CD1c-positive myeloid dendritic cell (primary cell): ENCODE results near the gene ARHGEF10L.
"Not testable (repeated sequence)": the region's sequence is repeated elsewhere in the genome, so short reads cannot be mapped to it uniquely, and the experiment has no call there.

Source experiments
- DNase-seq: peaks from one replicate; pipeline ENCODE4 v3.0.0-alpha.2; 2016; ENCODE audit errors: extremely low spot score

ARHGEF10L gene

GRCh38 chr1:17610085-17610484 lies 70.6 kb downstream of the ARHGEF10L start:
- DNase-seq: no peak

- DNase-seq: no peak
Observed at GRCh38 chr1:17610713-17611112, 71.2 kb downstream of the ARHGEF10L start.

- no peak for DNase-seq
Observed at GRCh38 chr1:17611991-17612390, 72.5 kb downstream of the ARHGEF10L start.

- no peak for DNase-seq
Observed at GRCh38 chr1:17612831-17613230, 73.3 kb downstream of the ARHGEF10L start.

- DNase-seq: peak; percentile 60
Observed at GRCh38 chr1:17614586-17614985, 75.1 kb downstream of the ARHGEF10L start.

- peak; percentile 66 for DNase-seq
Observed at GRCh38 chr1:17615157-17615556, 75.7 kb downstream of the ARHGEF10L start.

- no peak for DNase-seq
Observed at GRCh38 chr1:17615959-17616358, 76.5 kb downstream of the ARHGEF10L start.

GRCh38 chr1:17616731-17617279 lies 77.3 kb downstream of the ARHGEF10L start:
- no peak for DNase-seq

- peak; percentile 60 for DNase-seq
Observed at GRCh38 chr1:17617787-17618557, 78.5 kb downstream of the ARHGEF10L start.

- peak; percentile 26 for DNase-seq
Observed at GRCh38 chr1:17618558-17619247, 79.2 kb downstream of the ARHGEF10L start.

- DNase-seq: no peak
Observed at GRCh38 chr1:17620448-17620847, 81.0 kb downstream of the ARHGEF10L start.

- no peak for DNase-seq
Observed at GRCh38 chr1:17621691-17622090, 82.2 kb downstream of the ARHGEF10L start.

GRCh38 chr1:17622823-17623222 lies 83.3 kb downstream of the ARHGEF10L start:
- no peak for DNase-seq

- peak; percentile 66 for DNase-seq
Observed at GRCh38 chr1:17624611-17625233, 85.2 kb downstream of the ARHGEF10L start.

GRCh38 chr1:17627239-17628052 lies 87.9 kb downstream of the ARHGEF10L start:
- DNase-seq: no peak

- DNase-seq: not testable (repeated sequence)
Observed at GRCh38 chr1:17629046-17629445, 89.5 kb downstream of the ARHGEF10L start.

- DNase-seq: no peak
Observed at GRCh38 chr1:17629460-17629859, 90.0 kb downstream of the ARHGEF10L start.

GRCh38 chr1:17630048-17630830 lies 90.7 kb downstream of the ARHGEF10L start:
- DNase-seq: peak; percentile 96

GRCh38 chr1:17630986-17631385 lies 91.5 kb downstream of the ARHGEF10L start:
- peak; percentile 43 for DNase-seq

- no peak for DNase-seq
Observed at GRCh38 chr1:17631410-17631809, 91.9 kb downstream of the ARHGEF10L start.

GRCh38 chr1:17632106-17632505 lies 92.6 kb downstream of the ARHGEF10L start:
- DNase-seq: no peak
